Effector memory CD8-positive, alpha-beta T cell (primary cell): Measurements from ENCODE around the gene RGS18.
"Not testable (repeated sequence)": the region's sequence is repeated elsewhere in the genome, so short reads cannot be mapped to it uniquely, and the experiment has no call there.

Experiments used
- ATAC-seq: fragments of 150-1000 bp; cut with Tn5 transposase; replicated peaks from 2 replicates; pipeline ENCODE4 v1.10.0; 2021; ENCODE audit warnings: mild to moderate bottlenecking, moderate library complexity
- DNase-seq, 3 experiments: peaks; one replicate each; pipeline ENCODE4 v3.0.0; 2021
- H3K27ac Mint-ChIP-seq, 2 donors: one replicate each; pipeline ENCODE4 v1.8.0; 2022; ENCODE audit warnings: mild to moderate bottlenecking in 2 of 2, mixed read lengths in 2 of 2, moderate library complexity in 2 of 2
- H3K27me3 Mint-ChIP-seq, 2 donors: one replicate each; pipeline ENCODE4 v1.8.0; 2022; ENCODE audit warnings: mixed read lengths in 2 of 2
- H3K36me3 Mint-ChIP-seq: one replicate; pipeline ENCODE4 v1.8.0; 2022; ENCODE audit warnings: mild to moderate bottlenecking, moderate library complexity, mixed read lengths; ENCODE audit not compliant: insufficient read depth
- H3K4me1 Mint-ChIP-seq, 2 donors: one replicate each; pipeline ENCODE4 v1.8.0; 2022; ENCODE audit warnings: low read depth in 2 of 2, mixed read lengths in 2 of 2
- H3K4me3 Mint-ChIP-seq, 2 donors: one replicate each; pipeline ENCODE4 v1.8.0; 2022; ENCODE audit warnings: mild to moderate bottlenecking in 2 of 2, mixed read lengths in 2 of 2, moderate library complexity in 2 of 2
- H3K9me3 Mint-ChIP-seq, 2 donors: one replicate each; pipeline ENCODE4 v1.8.0; 2022; ENCODE audit warnings: mixed read lengths in 2 of 2

RGS18 gene

GRCh38 chr1:192171123-192171522 is 12.9 kb downstream of the RGS18 start:
- Mint-ChIP-seq H3K4me3 (no peak overlapping the region), H3K36me3 (peaks cover 3% of the 10 kb centered on the region), H3K4me1 (no peaks in the 10 kb centered on the region), H3K9me3 (peaks cover 0 to 3% of the 10 kb centered on the region in 2 donors), H3K27me3 (no peaks in the 10 kb centered on the region), H3K27ac (no peak overlapping the region)
- no peak for DNase-seq
- ATAC-seq, result no peak

GRCh38 chr1:192175971-192176370 is 17.7 kb downstream of the RGS18 start:
- Mint-ChIP-seq H3K27ac (no peak overlapping the region), H3K4me1 (no peaks in the 10 kb centered on the region), H3K36me3 (peaks cover 6% of the 10 kb centered on the region), H3K4me3 (no peak overlapping the region), H3K27me3 (no peaks in the 10 kb centered on the region), H3K9me3 (peaks cover 6 to 13% of the 10 kb centered on the region in 2 donors)
- ATAC-seq, result no peak
- no peak for DNase-seq

DNA sequence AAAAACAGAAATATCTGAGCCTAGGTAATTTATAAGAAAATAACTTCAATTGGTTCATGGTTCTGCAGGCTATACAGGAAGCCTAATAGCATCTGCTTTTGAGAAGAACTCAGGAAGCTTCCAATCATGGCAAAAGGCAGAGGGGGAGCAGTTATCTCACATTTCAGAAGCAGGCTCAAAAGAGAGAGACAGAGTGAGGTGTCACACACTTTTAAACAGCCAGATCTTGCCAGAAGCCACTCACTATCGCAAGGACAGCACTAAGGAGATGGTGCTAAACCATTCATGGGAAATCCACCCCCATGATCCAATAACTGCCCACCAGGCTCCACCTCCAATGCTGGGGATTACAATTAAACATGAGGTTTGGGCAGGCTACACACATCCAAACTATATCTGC is 25.5 kb downstream of the RGS18 start:
- H3K27ac Mint-ChIP-seq, result no peak overlapping the region
- peaks cover 0 to 2% of the 10 kb centered on the region in 2 donors for H3K9me3 Mint-ChIP-seq
- no peak for ATAC-seq
- H3K4me1 Mint-ChIP-seq, result no peaks in the 10 kb centered on the region
- H3K27me3 Mint-ChIP-seq, result no peaks in the 10 kb centered on the region
- no peak for DNase-seq
- peaks cover 8% of the 10 kb centered on the region for H3K36me3 Mint-ChIP-seq
- no peak overlapping the region for H3K4me3 Mint-ChIP-seq

DNA sequence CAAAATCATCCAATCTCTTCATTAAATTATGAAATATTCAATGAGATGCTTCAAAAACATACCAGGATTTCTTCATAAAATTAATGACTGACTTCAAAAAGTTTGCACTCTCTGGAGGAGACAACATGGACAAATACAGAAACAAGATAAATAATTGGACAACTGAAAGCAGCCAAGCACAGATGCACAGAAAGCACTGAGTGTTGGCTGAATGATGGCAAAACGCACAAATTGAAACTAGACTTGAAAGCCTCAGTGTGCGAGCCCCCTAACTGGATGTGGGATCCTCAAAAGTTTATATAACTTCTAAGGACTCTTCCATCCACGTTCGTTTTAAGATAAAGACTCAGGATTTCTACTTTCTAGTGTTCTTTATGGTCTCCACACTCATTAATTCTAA is 27.9 kb downstream of the RGS18 start:
- Mint-ChIP-seq H3K4me3 (no peak overlapping the region), H3K27ac (no peak overlapping the region), H3K27me3 (no peaks in the 10 kb centered on the region), H3K36me3 (peaks cover 5% of the 10 kb centered on the region), H3K9me3 (peaks cover 0 to 2% of the 10 kb centered on the region in 2 donors), H3K4me1 (no peaks in the 10 kb centered on the region)
- ATAC-seq, result no peak
- no peak for DNase-seq

DNA sequence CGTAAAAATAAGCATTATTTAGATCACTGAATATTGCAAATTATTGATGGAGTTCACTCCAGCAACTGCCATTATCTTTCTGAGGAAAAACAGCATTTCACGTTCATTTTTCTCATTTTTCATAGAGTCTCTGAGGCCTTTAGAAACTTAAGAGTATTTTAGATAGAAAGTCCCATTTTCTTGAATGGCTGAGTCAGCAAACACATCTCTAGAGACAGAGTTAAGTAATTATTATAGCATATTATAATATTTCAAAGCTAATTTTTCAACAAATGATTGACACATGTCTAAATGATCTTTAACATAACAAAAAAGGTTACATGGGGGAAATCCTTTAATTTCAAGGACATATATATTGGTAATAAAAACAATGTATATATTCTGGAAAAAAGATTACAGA is 31.8 kb downstream of the RGS18 start:
- DNase-seq (no peak), ATAC-seq (no peak)
- Mint-ChIP-seq H3K4me3 (no peak overlapping the region), H3K36me3 (no peaks in the 10 kb centered on the region), H3K4me1 (no peaks in the 10 kb centered on the region), H3K9me3 (no peaks in the 10 kb centered on the region), H3K27ac (no peak overlapping the region), H3K27me3 (no peaks in the 10 kb centered on the region)

GRCh38 chr1:192201303-192201702 is 43.0 kb downstream of the RGS18 start:
- ATAC-seq, result no peak
- Mint-ChIP-seq H3K27me3 (no peaks in the 10 kb centered on the region), H3K36me3 (no peaks in the 10 kb centered on the region), H3K27ac (no peak overlapping the region), H3K4me3 (no peak overlapping the region), H3K4me1 (no peaks in the 10 kb centered on the region), H3K9me3 (peaks cover 8 to 15% of the 10 kb centered on the region in 2 donors)
- DNase-seq, result no peak

DNA sequence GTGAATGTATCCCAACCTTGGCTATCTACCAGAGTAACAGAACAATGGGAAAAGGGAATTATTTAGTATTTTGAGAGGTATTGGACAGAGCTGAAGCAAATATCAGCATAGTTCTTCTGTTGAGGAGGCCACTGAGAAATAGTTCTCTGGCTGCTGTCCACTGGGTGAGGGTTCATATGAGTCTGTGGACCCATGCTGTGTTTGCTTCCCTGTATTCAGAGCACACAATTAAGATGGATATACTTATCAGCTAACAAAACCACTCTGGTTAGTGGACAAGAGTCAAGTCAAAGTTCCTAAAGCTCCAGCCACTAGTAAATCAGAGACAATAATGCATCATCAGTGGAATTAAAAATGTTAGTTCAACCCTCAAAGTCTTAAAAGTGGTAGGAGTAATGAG is 66.1 kb downstream of the RGS18 start:
- DNase-seq, result no peak
- H3K27ac Mint-ChIP-seq, result no peak overlapping the region
- no peaks in the 10 kb centered on the region for H3K4me1 Mint-ChIP-seq
- no peak overlapping the region for H3K4me3 Mint-ChIP-seq
- H3K9me3 Mint-ChIP-seq, result peaks cover 0 to 2% of the 10 kb centered on the region in 2 donors
- no peak for ATAC-seq
- H3K36me3 Mint-ChIP-seq, result no peaks in the 10 kb centered on the region
- H3K27me3 Mint-ChIP-seq, result no peaks in the 10 kb centered on the region

GRCh38 chr1:192224846-192225245 is 66.6 kb downstream of the RGS18 start:
- no peaks in the 10 kb centered on the region for H3K36me3 Mint-ChIP-seq
- ATAC-seq (no peak), DNase-seq (no peak)
- peaks cover 0 to 2% of the 10 kb centered on the region in 2 donors for H3K9me3 Mint-ChIP-seq
- no peaks in the 10 kb centered on the region for H3K4me1 Mint-ChIP-seq
- no peak overlapping the region for H3K27ac Mint-ChIP-seq
- H3K4me3 Mint-ChIP-seq, result no peak overlapping the region
- no peaks in the 10 kb centered on the region for H3K27me3 Mint-ChIP-seq

DNA sequence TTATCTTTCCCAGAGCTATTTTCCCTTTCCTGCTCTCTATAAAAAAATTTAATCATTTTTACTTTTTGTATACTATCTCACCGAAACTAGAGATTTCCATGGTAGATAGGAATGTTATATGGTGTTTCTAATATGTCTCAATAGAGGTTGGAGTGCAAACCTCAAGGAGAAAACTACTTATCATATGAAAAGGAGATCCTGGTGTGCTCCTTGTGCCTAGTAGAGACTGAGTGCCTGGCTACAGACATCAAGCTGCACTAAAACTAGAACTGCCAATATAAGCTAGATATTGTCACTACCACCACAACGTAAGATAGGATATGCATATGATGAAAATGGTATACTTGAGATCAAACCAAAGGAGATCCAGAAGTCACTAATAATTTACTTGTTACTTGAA is 67.0 kb downstream of the RGS18 start:
- DNase-seq (no peak), ATAC-seq (no peak)
- H3K4me1 Mint-ChIP-seq, result no peaks in the 10 kb centered on the region
- no peaks in the 10 kb centered on the region for H3K36me3 Mint-ChIP-seq
- no peak overlapping the region for H3K27ac Mint-ChIP-seq
- H3K4me3 Mint-ChIP-seq, result no peak overlapping the region
- H3K27me3 Mint-ChIP-seq, result no peaks in the 10 kb centered on the region
- H3K9me3 Mint-ChIP-seq, result peaks cover 0 to 2% of the 10 kb centered on the region in 2 donors

- peaks cover 0 to 2% of the 10 kb centered on the region in 2 donors for H3K9me3 Mint-ChIP-seq
- no peaks in the 10 kb centered on the region for H3K4me1 Mint-ChIP-seq
- H3K36me3 Mint-ChIP-seq, result no peaks in the 10 kb centered on the region
- H3K4me3 Mint-ChIP-seq, result no peak overlapping the region
- no peak for DNase-seq
- no peaks in the 10 kb centered on the region for H3K27me3 Mint-ChIP-seq
- no peak overlapping the region for H3K27ac Mint-ChIP-seq
- no peak for ATAC-seq
Observed at GRCh38 chr1:192225703-192226102, 67.4 kb downstream of the RGS18 start.

DNA sequence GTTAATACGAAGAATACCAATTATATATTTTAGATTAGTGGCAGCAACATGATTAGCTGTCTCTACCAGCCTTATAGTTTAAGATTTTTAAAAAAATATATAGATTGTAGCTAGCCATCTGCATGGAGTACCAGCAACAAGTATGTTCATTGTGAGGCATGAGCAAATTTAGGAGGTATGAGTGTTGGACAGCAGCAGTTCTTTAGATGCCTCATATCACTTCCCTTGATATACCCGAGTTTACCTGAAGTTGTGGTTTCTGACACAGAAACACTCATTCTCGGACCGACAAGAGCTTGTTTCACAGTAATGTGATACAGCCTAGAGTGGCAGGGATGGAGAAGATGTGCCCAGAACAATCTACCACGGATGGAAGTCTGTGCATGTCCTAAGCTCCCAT is 69.1 kb downstream of the RGS18 start:
- H3K36me3 Mint-ChIP-seq, result no peaks in the 10 kb centered on the region
- no peaks in the 10 kb centered on the region for H3K27me3 Mint-ChIP-seq
- no peak overlapping the region for H3K27ac Mint-ChIP-seq
- no peak for DNase-seq
- H3K9me3 Mint-ChIP-seq, result no peaks in the 10 kb centered on the region
- H3K4me1 Mint-ChIP-seq, result no peaks in the 10 kb centered on the region
- no peak for ATAC-seq
- H3K4me3 Mint-ChIP-seq, result no peak overlapping the region

GRCh38 chr1:192227980-192228379 is 69.7 kb downstream of the RGS18 start:
- H3K27ac Mint-ChIP-seq, H3K27me3 Mint-ChIP-seq, H3K4me1 Mint-ChIP-seq, H3K9me3 Mint-ChIP-seq, H3K4me3 Mint-ChIP-seq, H3K36me3 Mint-ChIP-seq, ATAC-seq, DNase-seq: not testable (repeated sequence)

DNA sequence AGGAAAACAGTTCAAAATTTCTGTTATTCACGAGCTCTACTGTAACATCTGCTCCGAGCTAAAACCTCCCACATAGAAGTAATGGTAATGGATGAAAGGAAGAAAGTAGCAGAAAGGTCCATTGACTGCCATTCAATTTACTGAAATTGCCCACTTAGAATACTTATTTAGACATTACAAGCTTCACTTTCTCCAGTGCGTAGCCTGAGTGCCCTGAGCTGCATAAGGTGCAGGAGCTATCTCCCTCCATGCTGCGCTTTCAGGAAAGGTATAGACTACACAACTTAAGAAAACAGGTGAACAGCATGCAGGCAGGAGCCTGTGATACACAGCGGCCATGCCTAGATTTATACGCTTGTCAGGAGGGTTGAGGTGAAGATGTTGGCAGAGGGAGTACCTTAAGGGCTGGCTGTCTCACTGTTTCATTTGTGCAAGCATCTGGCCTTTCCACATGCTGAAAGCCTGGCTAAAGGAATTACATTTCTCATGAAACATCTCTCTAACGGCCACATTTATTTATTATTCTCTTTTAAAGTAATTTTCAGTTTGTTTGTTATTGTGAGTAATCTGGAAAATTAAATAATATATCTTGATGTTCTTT is 74.7 kb downstream of the RGS18 start:
- no peak for ATAC-seq
- peaks cover 0 to 9% of the 10 kb centered on the region in 2 donors for H3K9me3 Mint-ChIP-seq
- H3K36me3 Mint-ChIP-seq, result no peaks in the 10 kb centered on the region
- H3K27me3 Mint-ChIP-seq, result no peaks in the 10 kb centered on the region
- H3K27ac Mint-ChIP-seq, result no peak overlapping the region
- no peaks in the 10 kb centered on the region for H3K4me1 Mint-ChIP-seq
- DNase-seq, result no peak
- no peak overlapping the region for H3K4me3 Mint-ChIP-seq

DNA sequence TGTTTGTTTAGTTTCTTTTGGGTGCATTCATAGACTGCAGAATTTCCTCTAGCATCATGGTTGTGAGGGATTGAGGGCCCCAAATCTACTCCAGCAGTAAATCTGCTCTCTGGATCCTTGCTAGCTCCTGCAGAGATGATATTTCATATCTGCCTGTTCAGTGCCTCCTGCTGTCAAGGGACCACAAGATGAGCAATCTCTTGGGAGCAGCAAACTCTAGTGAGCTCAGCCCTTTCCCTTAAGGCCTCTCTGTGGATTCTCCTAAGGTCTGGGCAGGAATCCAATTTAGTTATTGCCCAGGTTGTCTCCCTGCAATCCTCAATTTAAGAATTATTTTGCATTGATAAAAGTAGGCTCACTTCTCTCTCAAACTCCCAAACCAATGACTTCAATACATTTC is 76.9 kb downstream of the RGS18 start:
- Mint-ChIP-seq H3K27me3 (no peaks in the 10 kb centered on the region), H3K4me3 (no peak overlapping the region), H3K27ac (no peak overlapping the region), H3K9me3 (peaks cover 0 to 9% of the 10 kb centered on the region in 2 donors), H3K36me3 (no peaks in the 10 kb centered on the region), H3K4me1 (no peaks in the 10 kb centered on the region)
- ATAC-seq (no peak), DNase-seq (no peak)
